Smooth muscle cell (in vitro differentiated cells): Measurements from ENCODE around the gene PRDM12. TPM values are rescaled to one million over a fixed set of nuclear protein-coding genes. Genes with fewer than 3 reads are reported as not detected.

Source experiments
- DNase-seq: peaks from one replicate; lab custom pipeline; 2025; ENCODE audit not compliant: unreplicated experiment; lab: John Stamatoyannopoulos, UW
- H2AFZ ChIP-seq: fragments of 200-600 bp; sonication (generic); 2 replicates; pipeline ENCODE4 v1.6.0; 2016; ENCODE audit warnings: antibody characterized with exemption, low read depth, mild to moderate bottlenecking
- H3F3A ChIP-seq: fragments of 200-600 bp; sonication (generic); 2 replicates; pipeline ENCODE4 v1.6.0; 2017; ENCODE audit warnings: antibody characterized with exemption, low read depth
- H3K27ac ChIP-seq: fragments of 200-600 bp; sonication (generic); 2 replicates; pipeline ENCODE4 v1.5.1; 2016; ENCODE audit warnings: low read depth, mild to moderate bottlenecking
- H3K27me3 ChIP-seq: fragments of 200-600 bp; sonication (generic); 2 replicates; pipeline ENCODE4 v1.6.1; 2016; ENCODE audit warnings: low read depth, mild to moderate bottlenecking
- H3K36me3 ChIP-seq: fragments of 200-600 bp; sonication (generic); 2 replicates; pipeline ENCODE4 v1.5.1; 2016; ENCODE audit warnings: low read depth
- H3K4me1 ChIP-seq: fragments of 200-600 bp; sonication (generic); 2 replicates; pipeline ENCODE4 v1.5.1; 2016; ENCODE audit warnings: low read depth
- H3K4me2 ChIP-seq: fragments of 200-600 bp; sonication (generic); 2 replicates; pipeline ENCODE4 v1.6.0; 2016; ENCODE audit warnings: mild to moderate bottlenecking
- H3K4me3 ChIP-seq: fragments of 200-600 bp; sonication (generic); 2 replicates; pipeline ENCODE4 v1.5.1; 2016; ENCODE audit warnings: mild to moderate bottlenecking
- H3K79me2 ChIP-seq: fragments of 200-600 bp; sonication (generic); 2 replicates; pipeline ENCODE4 v1.6.0; 2016; ENCODE audit warnings: low read depth, mild to moderate bottlenecking
- H3K9ac ChIP-seq: fragments of 200-600 bp; sonication (generic); 2 replicates; pipeline ENCODE4 v1.6.0; 2016; ENCODE audit warnings: low read depth
- H3K9me3 ChIP-seq: fragments of 200-600 bp; sonication (generic); replicated peaks from 2 replicates; pipeline ENCODE4 v1.5.1; 2016; ENCODE audit warnings: low read depth
- H4K20me1 ChIP-seq: fragments of 200-600 bp; sonication (generic); 2 replicates; pipeline ENCODE4 v1.6.0; 2016; ENCODE audit warnings: low read depth
- CTCF ChIP-seq: fragments of 200-600 bp; sonication (generic); IDR thresholded peaks from 2 replicates; pipeline ENCODE4 v1.5.1; 2017; ENCODE audit warnings: borderline replicate concordance, mild to moderate bottlenecking, antibody characterized with exemption; ENCODE audit not compliant: insufficient read depth, poor library complexity, severe bottlenecking
- WGBS: methylation state at CpG from one replicate; pipeline ENCODE4 v1.1.7; 2016; ENCODE audit warnings: low lambda C conversion rate; 5-methylcytosine and 5-hydroxymethylcytosine counted together
- polyA plus RNA-seq: library from polyadenylated mRNA; unstranded; fragments of >200 nt; fragmentation: Nextera tagmentation; extraction: Ambion mirVana; gene quantifications from 2 replicates; pipeline ENCODE4 v1.2.1, GENCODE V29; 2016
- total RNA-seq: library from RNA; depleted of rRNA; stranded (reverse); fragments of >200 nt; gene quantifications from 2 replicates; pipeline ENCODE4 v1.2.3, GENCODE V29; 2014

PRDM12 gene
- total and polyA plus RNA-seq, 2 experiments from 2014 or later: not detected

GRCh38 chr9:130638284-130639123 lies 25.9 kb upstream of the PRDM12 start:
- Histone ChIP-seq H3K36me3 (peaks cover 7% of the 10 kb centered on the region), H3K9ac (no peak overlapping the region), H3K4me1 (no peaks in the 10 kb centered on the region), H3K27me3 (no peaks in the 10 kb centered on the region), H3K4me3 (no peak overlapping the region), H3K27ac (no peak overlapping the region), H2AFZ (no peak overlapping the region), H4K20me1 (no peaks in the 10 kb centered on the region), H3K79me2 (no peaks in the 10 kb centered on the region), H3K9me3 (no peaks in the 10 kb centered on the region), H3F3A (no peaks in the 10 kb centered on the region), H3K4me2 (no peak overlapping the region)
- TF ChIP-seq CTCF: no peak
- whole genome bisulfite sequencing: 90% methylated on average over 36 of the region's 37 CpGs
- DNase-seq: no peak

GRCh38 chr9:130639124-130639765 lies 25.1 kb upstream of the PRDM12 start:
- no peak for TF ChIP-seq CTCF

GRCh38 chr9:130639866-130640555 lies 24.4 kb upstream of the PRDM12 start:
- Histone ChIP-seq H3K4me1 (no peaks in the 10 kb centered on the region), H3K27me3 (no peaks in the 10 kb centered on the region), H3F3A (no peaks in the 10 kb centered on the region), H3K36me3 (peaks cover 7% of the 10 kb centered on the region), H3K4me3 (no peak overlapping the region), H3K9me3 (no peaks in the 10 kb centered on the region), H3K27ac (no peak overlapping the region), H3K9ac (no peak overlapping the region), H4K20me1 (no peaks in the 10 kb centered on the region), H3K79me2 (no peaks in the 10 kb centered on the region), H3K4me2 (no peak overlapping the region), H2AFZ (no peak overlapping the region)
- no peak for TF ChIP-seq CTCF
- 96% methylated on average over 11 of the region's 17 CpGs for WGBS
- DNase-seq: no peak

More at GRCh38 chr9:130639124-130639765, 25.1 kb upstream of the PRDM12 start:
- no peak overlapping the region for H3K4me3 ChIP-seq
- H2AFZ ChIP-seq: no peak overlapping the region
- H3K36me3 ChIP-seq: peaks cover 7% of the 10 kb centered on the region
- no peaks in the 10 kb centered on the region for H3K9me3 ChIP-seq
- WGBS: 84% methylated on average over 19 of the region's 20 CpGs
- no peak overlapping the region for H3K27ac ChIP-seq
- no peak for DNase-seq
- H4K20me1 ChIP-seq: no peaks in the 10 kb centered on the region
- no peak overlapping the region for H3K9ac ChIP-seq
- H3K4me2 ChIP-seq: no peak overlapping the region
- H3K4me1 ChIP-seq: no peaks in the 10 kb centered on the region
- H3K27me3 ChIP-seq: no peaks in the 10 kb centered on the region
- H3F3A ChIP-seq: no peaks in the 10 kb centered on the region
- H3K79me2 ChIP-seq: no peaks in the 10 kb centered on the region
